GM21619 (cell line): ENCODE results near the gene CISH.

Source experiments
- ATAC-seq: cut with Tn5 transposase; IDR thresholded peaks from one replicate; pipeline ENCODE4 v1.9.1; 2021; ENCODE audit not compliant: unreplicated experiment

CISH gene

DNA sequence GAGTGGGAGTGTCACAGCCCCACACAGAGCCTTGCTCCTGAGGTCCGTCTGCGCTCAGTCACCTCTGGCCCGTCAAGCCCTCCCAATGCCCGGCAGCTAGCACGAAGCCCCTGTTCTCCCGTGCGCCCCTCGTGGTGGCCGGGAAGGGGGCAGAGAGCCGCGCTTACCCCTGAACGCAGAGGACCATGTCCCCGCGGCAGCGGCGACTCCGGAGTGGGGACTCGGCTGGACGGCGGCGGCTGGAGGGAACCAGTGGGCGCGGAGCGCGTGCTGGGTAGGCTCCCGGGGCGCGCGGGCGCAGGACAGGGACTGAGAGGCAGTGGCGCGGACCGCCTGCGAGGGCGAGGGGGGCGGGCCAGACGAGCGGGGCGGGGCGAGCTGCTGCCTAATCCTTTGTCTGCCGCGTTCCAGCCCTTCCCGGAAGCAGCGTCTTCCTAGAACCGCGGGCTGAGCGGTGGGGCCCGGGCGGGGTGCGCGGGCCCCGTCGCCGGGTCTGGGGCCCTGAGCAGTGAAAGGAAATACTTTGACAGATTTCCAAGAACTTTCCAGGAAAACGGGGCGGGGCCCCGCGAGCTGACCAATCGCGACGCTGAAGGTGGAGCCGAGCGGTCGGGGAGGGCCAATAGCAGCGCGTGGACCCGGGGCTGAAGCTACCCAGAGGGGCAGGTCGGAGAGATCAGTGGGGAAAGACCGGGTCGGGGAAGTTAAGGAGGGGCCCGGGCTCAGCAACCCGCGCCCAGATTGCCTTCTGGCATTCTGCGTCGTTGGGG is at the start of gene CISH:
Gene CISH (minus strand): TSS at position 311 of the 770 bp plus-strand sequence. CDS start 124 bp downstream, at position 187.
- ATAC-seq, result peak; percentile 74

- no peak for ATAC-seq
Observed at GRCh38 chr3:50660386-50660785, 48.8 kb upstream of the CISH start.

- no peak for ATAC-seq
Observed at GRCh38 chr3:50658831-50659230, 47.3 kb upstream of the CISH start.

DNA sequence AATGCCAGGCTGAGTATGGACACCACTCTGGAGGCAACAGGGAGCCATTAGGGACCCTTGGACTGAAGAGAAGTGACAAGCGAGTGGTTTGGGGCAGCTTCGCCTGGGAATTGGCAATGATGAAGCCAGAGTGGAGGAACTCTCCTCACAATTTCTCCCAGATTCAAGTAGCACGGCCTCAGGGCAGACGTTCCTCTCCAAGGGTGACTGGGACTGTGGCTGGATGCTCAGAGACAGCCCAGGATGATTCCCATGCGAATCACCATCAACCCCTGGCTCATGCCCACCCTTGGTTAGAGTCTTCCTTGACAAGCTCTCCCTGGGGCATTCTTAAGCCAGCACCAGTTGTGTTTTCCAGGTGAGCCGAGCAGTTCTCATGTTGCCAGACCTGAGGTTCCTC is 46.8 kb upstream of the CISH start:
- no peak for ATAC-seq

DNA sequence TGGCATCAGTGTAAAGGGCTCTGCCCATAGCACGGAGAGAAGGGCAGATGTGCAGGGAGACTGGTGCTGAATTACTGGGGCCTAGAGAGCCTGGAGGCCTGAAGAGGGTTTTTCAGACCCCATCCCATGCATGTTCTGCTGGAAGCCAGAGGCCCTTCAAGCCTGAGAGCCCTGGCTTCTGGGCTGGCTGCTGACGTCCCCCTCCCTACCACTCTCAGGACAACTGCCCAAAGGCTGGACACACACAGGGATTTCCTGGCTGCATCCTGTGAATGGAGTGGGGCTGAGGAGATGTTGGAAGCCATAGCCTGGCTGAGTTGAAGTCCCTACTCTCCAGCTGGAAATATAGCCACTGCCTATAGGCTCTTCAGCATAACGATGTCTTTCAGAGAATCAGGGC is 46.2 kb upstream of the CISH start:
- ATAC-seq, result no peak

DNA sequence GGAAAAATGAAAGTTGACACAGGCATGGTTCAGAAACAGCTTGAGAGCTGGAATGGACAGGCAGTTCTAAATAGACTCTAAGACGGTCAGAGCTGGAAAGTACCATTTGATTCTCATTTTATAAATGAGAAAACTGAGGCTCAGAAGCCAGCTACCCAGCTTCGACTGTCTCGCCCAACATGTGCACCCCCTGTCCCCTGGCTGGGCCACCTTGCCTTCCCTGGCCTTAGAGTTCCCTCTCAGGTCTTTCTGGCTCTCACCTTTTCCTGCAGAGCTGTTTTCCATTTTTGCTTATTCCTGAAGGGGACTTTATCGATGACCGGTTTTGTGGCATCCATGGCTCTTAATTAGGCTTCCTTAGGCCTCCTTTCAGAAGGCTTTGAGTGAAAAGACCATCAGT is 45.8 kb upstream of the CISH start:
- ATAC-seq, result no peak

DNA sequence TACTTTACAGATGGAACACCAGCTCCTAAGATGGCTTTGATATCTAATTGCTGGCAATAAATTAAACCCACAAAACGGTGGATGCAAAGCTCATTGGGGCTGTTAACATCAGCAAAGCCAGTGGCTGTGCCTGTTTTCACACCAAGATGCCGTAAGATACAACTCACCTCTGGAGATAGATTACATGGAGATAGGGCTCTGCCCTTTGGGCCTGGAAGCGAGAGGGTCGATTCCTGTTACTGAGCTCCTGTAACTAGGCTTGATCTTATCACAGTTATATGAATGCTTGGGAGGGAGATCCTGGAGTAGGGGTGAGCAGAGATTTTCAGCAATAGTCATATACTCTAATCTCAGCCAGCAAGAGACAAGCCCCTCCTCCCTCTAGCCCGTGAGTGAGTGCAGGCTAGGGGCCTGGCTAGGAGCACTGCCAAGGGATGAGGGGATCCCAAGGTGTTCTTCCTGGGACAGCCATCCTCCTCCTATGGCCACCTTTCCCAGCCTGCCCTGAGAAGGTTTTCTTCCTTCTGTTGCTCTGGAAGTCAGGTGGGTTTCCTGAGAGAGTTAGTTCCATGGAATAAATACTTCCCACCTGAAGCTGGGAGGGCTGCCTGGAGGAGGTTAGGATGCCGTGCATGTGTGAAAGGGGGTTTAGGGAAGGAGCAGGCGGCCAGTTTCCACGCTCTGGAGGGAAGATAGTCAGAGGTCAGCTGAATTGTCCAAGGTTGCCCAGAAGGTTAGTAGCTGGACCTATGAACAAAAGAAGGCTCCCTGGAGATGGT is 45.0 kb upstream of the CISH start:
- no peak for ATAC-seq

- no peak for ATAC-seq
Observed at GRCh38 chr3:50655009-50655830, 43.6 kb upstream of the CISH start.

GRCh38 chr3:50653937-50654595 is 42.5 kb upstream of the CISH start:
- no peak for ATAC-seq

DNA sequence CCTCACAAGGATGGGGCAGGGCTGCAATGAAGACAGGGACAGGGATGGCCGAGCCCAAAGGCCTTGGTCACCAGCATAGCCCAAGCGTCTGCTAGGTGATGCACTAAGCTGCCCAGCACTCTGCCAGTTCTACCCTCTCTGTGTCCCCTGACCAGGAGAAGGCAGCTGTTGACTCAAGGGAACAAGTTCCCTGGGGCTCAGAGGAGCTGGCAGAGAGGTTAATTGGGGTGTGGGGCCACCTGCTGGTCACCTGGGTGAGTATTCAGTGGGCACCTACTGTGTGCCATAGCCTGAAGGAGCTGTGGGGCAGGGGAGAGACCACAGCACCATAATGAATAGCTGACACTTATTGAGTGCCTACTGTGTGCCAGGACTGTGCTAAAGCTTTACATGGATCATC is 41.1 kb upstream of the CISH start:
- ATAC-seq, result no peak

GRCh38 chr3:50651920-50652529 is 40.5 kb upstream of the CISH start:
- ATAC-seq, result no peak

- no peak for ATAC-seq
Observed at GRCh38 chr3:50651445-50651844, 39.9 kb upstream of the CISH start.

DNA sequence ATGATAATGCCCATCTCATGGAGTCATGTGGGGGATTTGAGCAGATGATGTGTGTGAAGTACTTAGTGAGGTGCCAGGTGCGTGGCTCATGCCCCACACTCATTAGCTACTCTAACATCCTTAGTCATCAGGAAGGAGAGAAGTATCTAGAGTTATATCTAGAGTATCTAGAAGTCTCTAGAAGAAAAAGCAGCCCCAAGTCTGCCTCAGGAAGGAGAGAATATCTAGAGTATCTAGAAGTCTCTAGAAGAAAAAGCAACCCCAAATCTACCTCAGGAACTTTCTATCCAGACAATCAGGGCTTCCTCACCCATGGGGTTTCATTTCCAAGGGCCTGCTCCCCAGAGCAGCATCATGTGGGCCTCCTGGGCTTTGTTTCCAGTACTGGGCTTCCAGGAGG is 38.4 kb upstream of the CISH start:
- no peak for ATAC-seq

GRCh38 chr3:50649451-50649931 is 37.9 kb upstream of the CISH start:
- ATAC-seq, result no peak

- no peak for ATAC-seq
Observed at GRCh38 chr3:50648944-50649343, 37.4 kb upstream of the CISH start.

- no peak for ATAC-seq
Observed at GRCh38 chr3:50648313-50648712, 36.7 kb upstream of the CISH start.

- no peak for ATAC-seq
Observed at GRCh38 chr3:50645378-50645777, 33.8 kb upstream of the CISH start.

DNA sequence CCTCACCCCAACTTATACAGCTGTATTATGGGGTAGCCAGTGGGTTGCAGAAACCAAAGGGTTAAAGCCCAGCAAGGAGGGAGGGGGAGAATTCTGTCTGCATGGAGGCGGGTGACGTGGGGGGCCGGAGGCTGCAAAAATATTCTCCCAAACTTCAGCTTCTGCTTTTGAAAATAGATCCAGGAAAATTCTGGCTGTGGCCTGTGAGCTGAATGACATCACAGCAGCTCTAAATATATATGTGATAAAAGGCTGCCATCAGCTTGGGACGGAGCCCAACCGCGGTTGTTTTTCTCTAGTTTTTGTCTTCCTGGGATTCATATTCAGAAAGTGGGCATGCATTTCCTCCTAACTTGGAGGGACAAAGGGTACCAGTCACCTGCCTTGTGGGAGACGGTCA is 33.0 kb upstream of the CISH start:
- no peak for ATAC-seq

GRCh38 chr3:50642382-50642781 is 30.8 kb upstream of the CISH start:
- ATAC-seq, result no peak

GRCh38 chr3:50639055-50639494 is 27.5 kb upstream of the CISH start:
- no peak for ATAC-seq
